Nephron progenitor cell (in vitro differentiated cells): ENCODE results near the gene SLC22A31.

Source experiments
- DNase-seq: peaks from one replicate; pipeline ENCODE4 v3.0.0; 2021
- H3K27ac Mint-ChIP-seq: 2 replicates; pipeline ENCODE4 v1.8.0; 2021; ENCODE audit warnings: mild to moderate bottlenecking, moderate library complexity, mixed read lengths
- H3K27me3 Mint-ChIP-seq: 2 replicates; pipeline ENCODE4 v1.8.0; 2021; ENCODE audit warnings: mild to moderate bottlenecking, low read depth, mixed read lengths; ENCODE audit not compliant: poor library complexity
- H3K36me3 Mint-ChIP-seq: 2 replicates; pipeline ENCODE4 v1.8.0; 2021; ENCODE audit warnings: low read depth, mixed read lengths
- H3K4me1 Mint-ChIP-seq: 2 replicates; pipeline ENCODE4 v1.8.0; 2021; ENCODE audit warnings: mixed read lengths
- H3K4me3 Mint-ChIP-seq: 2 replicates; pipeline ENCODE4 v1.8.0; 2021; ENCODE audit warnings: mild to moderate bottlenecking, moderate library complexity, mixed read lengths
- H3K9me3 Mint-ChIP-seq: 2 replicates; pipeline ENCODE4 v1.8.0; 2021; ENCODE audit warnings: mild to moderate bottlenecking, moderate library complexity, mixed read lengths
- CTCF ChIP-seq: fragments of 200-600 bp; sonication (generic); IDR thresholded peaks from 2 replicates; pipeline ENCODE4 v1.5.0; 2021; ENCODE audit warnings: antibody characterized with exemption

The SLC22A31 gene

GRCh38 chr16:89172528-89173173, 27.7 kb downstream of the SLC22A31 start:
- TF ChIP-seq CTCF, result no peak
- Mint-ChIP-seq H3K9me3 (no peaks in the 10 kb centered on the region), H3K27me3 (peaks cover 41% of the 10 kb centered on the region), H3K27ac (no peak overlapping the region), H3K4me3 (peak overlapping the region; percentile 42), H3K4me1 (peaks cover 39% of the 10 kb centered on the region), H3K36me3 (no peaks in the 10 kb centered on the region)
- DNase-seq, result no peak

DNA sequence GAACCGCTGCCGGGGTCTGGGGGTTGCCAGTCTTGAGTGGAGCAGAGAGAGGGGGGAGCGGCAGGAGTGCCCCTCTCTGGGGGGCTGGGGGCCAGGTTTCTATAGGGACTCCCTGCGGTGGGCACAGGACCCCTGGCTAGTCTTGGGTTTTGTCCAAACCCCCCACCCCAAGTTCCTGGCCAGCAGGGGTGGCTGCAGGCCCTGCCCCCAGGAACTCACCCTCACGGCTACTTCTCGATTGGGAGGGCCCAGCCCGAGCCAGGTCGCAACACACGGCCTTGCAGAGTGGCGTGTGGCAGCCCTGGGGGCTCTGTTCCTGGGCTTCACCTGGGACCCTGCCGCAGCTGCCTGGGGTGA, 28.2 kb downstream of the SLC22A31 start:
- H3K4me1 Mint-ChIP-seq, result peaks cover 39% of the 10 kb centered on the region
- no peak for DNase-seq

GRCh38 chr16:89171216-89172170, 28.8 kb downstream of the SLC22A31 start, which contains the start of gene CDH15:
CDH15 (plus strand) TSS chr16:89171748; CDS start chr16:89171832, 84 bp downstream.
- no peaks in the 10 kb centered on the region for H3K36me3 Mint-ChIP-seq
- H3K4me3 Mint-ChIP-seq, result peak within 1 kb of the TSS; percentile 61
- H3K9me3 Mint-ChIP-seq, result no peaks in the 10 kb centered on the region
- DNase-seq, result peak; percentile 97
- no peak for TF ChIP-seq CTCF
- no peak within 1 kb of the TSS for H3K27ac Mint-ChIP-seq
- H3K27me3 Mint-ChIP-seq, result peaks cover 43% of the 10 kb centered on the region
- peaks cover 42% of the 10 kb centered on the region for H3K4me1 Mint-ChIP-seq

More for the DNA sequence above, 28.2 kb downstream of the SLC22A31 start:
- Mint-ChIP-seq H3K27me3 (peaks cover 43% of the 10 kb centered on the region), H3K27ac (no peak overlapping the region), H3K4me3 (no peak overlapping the region), H3K9me3 (no peaks in the 10 kb centered on the region), H3K36me3 (no peaks in the 10 kb centered on the region)
- no peak for TF ChIP-seq CTCF

GRCh38 chr16:89170346-89171215, 29.8 kb downstream of the SLC22A31 start:
- H3K4me3 Mint-ChIP-seq, result peak overlapping the region; percentile 61
- H3K27ac Mint-ChIP-seq, result no peak overlapping the region
- DNase-seq, result no peak
- no peaks in the 10 kb centered on the region for H3K36me3 Mint-ChIP-seq
- H3K4me1 Mint-ChIP-seq, result peaks cover 49% of the 10 kb centered on the region
- H3K9me3 Mint-ChIP-seq, result no peaks in the 10 kb centered on the region
- no peak for TF ChIP-seq CTCF
- peaks cover 43% of the 10 kb centered on the region for H3K27me3 Mint-ChIP-seq

DNA sequence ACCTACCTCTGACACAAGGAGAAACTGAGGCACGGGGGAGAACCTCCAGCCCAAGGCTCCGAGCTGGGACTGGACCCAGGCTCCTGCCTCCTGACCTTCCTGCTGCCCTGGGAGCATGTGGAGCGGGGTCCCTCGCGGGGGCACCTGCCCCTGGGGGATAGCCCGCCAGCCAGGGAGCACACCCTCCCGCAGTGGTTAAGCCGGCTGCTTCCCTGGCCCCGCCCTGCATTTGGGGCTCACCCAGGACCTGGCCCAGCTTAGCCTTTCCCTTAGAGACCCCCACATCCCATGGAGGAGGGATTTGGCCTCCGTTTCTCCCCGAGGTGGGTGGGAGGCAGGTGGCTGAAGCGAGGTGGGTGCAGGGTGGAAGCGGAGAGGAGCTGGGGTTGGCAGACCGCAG, 30.6 kb downstream of the SLC22A31 start:
- Mint-ChIP-seq H3K4me1 (peaks cover 55% of the 10 kb centered on the region), H3K4me3 (no peak overlapping the region), H3K36me3 (no peaks in the 10 kb centered on the region), H3K9me3 (no peaks in the 10 kb centered on the region), H3K27ac (no peak overlapping the region), H3K27me3 (peaks cover 43% of the 10 kb centered on the region)
- TF ChIP-seq CTCF, result no peak
- DNase-seq, result no peak
